Measurements from ENCODE around the gene THAP7. TPM values are rescaled to one million over a fixed set of nuclear protein-coding genes. Genes with fewer than 3 reads are reported as not detected.
A peak's percentile ranks its signal among the peaks of the same experiment; 100 is the strongest.

The THAP7 gene
- total RNA-seq, 1 donor from 2014 or later = 14.7 TPM

DNA sequence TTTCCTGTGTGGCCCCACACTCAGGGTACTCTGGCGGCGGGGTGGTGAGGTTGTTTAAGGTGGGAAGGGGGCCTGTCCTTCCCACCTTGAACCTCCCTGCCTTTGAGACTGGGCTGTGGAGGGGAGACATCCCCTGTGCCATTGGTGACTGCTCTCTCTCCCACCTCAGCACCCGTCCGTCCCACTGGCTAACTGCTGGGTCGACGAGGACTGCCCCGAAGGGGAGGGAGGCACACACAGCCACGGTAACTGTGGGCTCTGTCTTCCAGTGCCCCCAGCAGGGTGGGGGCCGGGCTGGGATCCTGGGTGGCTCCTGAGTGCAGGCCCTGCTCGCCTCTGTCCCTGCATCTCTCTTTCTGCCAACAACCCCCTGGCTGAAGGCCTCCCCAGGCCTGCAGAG lies 20.6 kb upstream of the THAP7 start:
- TF ChIP-seq, protein P1, sequence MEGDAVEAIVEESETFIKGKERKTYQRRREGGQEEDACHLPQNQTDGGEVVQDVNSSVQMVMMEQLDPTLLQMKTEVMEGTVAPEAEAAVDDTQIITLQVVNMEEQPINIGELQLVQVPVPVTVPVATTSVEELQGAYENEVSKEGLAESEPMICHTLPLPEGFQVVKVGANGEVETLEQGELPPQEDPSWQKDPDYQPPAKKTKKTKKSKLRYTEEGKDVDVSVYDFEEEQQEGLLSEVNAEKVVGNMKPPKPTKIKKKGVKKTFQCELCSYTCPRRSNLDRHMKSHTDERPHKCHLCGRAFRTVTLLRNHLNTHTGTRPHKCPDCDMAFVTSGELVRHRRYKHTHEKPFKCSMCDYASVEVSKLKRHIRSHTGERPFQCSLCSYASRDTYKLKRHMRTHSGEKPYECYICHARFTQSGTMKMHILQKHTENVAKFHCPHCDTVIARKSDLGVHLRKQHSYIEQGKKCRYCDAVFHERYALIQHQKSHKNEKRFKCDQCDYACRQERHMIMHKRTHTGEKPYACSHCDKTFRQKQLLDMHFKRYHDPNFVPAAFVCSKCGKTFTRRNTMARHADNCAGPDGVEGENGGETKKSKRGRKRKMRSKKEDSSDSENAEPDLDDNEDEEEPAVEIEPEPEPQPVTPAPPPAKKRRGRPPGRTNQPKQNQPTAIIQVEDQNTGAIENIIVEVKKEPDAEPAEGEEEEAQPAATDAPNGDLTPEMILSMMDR (IDR thresholded peaks at IDR 0.05) = no peak
- no peak for TF ChIP-seq EZH2 (IDR thresholded peaks at IDR 0.05)
- no peak for TF ChIP-seq EZH2phosphoT487 (IDR thresholded peaks at IDR 0.05)
- Mint-ChIP-seq H3K4me1 (peaks cover 22% of the 10 kb centered on the region), H3K4me3 (no peak overlapping the region), H3K27me3 (ENCODE audit: insufficient read depth, low read depth) (no peaks in the 10 kb centered on the region), H3K36me3 (peaks cover 2% of the 10 kb centered on the region), H3K27ac (no peak overlapping the region), H3K9me3 (no peaks in the 10 kb centered on the region)
- Histone ChIP-seq H3K4me1 (no peaks in the 10 kb centered on the region), H3K36me3 (no peaks in the 10 kb centered on the region), H3K9ac (no peak overlapping the region), H4K20me1 (ENCODE audit: low read depth) (no peaks in the 10 kb centered on the region), H3K4me2 (no peak overlapping the region), H3K79me2 (ENCODE audit: low read depth) (no peaks in the 10 kb centered on the region), H3K27me3 (no peaks in the 10 kb centered on the region), H3K9me3 (ENCODE audit: low read depth) (no peaks in the 10 kb centered on the region), H2AFZ (replicated peaks) (no peak overlapping the region), H3K4me3 (no peak overlapping the region), H3K27ac (no peak overlapping the region), H3F3A (ENCODE audit: low read depth) (no peaks in the 10 kb centered on the region)
- DNase-seq (ENCODE audit: low spot score) = no peak

DNA sequence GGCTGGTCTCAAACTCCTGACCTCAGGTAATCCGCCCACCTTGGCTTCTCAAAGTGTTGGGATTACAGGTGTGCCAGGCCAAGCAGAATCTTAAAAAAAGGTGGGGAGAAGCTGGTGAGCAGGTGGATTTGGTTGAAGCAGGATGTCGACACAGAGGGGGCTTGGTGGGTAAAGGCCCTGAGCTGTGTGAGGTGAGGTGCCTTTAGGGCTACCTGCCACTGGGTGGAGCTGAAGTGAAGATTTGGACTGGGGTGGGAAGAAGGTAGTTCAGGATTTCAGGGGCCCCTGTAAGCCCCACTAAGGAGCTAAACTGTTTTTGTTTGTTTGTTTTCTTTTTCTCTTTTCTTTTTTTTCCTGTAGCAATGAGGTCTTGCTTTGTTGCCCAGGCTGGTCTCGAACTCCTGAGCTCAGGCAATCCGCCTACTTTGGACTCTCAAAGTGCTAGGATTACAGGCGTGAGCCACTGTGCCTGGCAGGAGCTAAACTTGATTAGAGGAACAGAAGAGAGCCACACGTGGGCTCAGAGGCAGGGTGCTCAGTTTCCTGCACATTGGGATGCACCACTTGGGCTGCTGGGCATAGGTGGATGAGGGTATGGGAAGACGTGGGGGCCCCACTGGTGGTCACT lies 19.0 kb upstream of the THAP7 start:
- peak; percentile 55 for DNase-seq (ENCODE audit: low spot score)
- Mint-ChIP-seq H3K9me3 (no peaks in the 10 kb centered on the region), H3K36me3 (peaks cover 2% of the 10 kb centered on the region), H3K27ac (peak overlapping the region; percentile 72), H3K4me1 (peaks cover 33% of the 10 kb centered on the region), H3K27me3 (ENCODE audit: insufficient read depth, low read depth) (peaks cover under 1% of the 10 kb centered on the region), H3K4me3 (no peak overlapping the region)
- Histone ChIP-seq H3K9ac (no peak overlapping the region), H3K36me3 (no peaks in the 10 kb centered on the region), H3K4me2 (no peak overlapping the region), H3K4me1 (peaks cover 1% of the 10 kb centered on the region), H3K4me3 (no peak overlapping the region), H3K27ac (no peak overlapping the region), H3K27me3 (no peaks in the 10 kb centered on the region), H2AFZ (replicated peaks) (no peak overlapping the region), H3K79me2 (ENCODE audit: low read depth) (no peaks in the 10 kb centered on the region), H3K9me3 (ENCODE audit: low read depth) (no peaks in the 10 kb centered on the region), H3F3A (ENCODE audit: low read depth) (no peaks in the 10 kb centered on the region), H4K20me1 (ENCODE audit: low read depth) (no peaks in the 10 kb centered on the region)
- no peak for TF ChIP-seq EZH2 (IDR thresholded peaks at IDR 0.05)
- TF ChIP-seq, protein P1 (IDR thresholded peaks at IDR 0.05) = peak; percentile 57

DNA sequence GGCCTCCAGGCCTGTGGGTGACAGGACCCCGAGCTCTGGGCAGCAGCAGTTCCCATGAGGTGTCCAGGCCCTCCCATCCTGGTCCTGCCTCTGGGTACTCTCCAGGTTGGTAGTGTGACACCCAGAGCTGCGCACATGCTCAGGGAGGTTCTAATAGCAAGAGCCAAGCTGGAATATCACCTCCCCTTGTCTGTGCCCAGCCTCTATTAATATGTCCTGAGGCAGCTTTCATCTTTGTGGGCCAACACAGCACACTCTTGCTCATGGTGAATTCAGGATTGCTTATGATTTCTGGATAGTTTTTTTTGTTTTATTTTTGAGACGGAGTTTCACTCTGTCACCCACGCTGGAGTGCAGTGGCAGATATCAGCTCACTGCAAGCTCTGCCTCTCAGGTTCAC lies 16.4 kb upstream of the THAP7 start:
- Histone ChIP-seq H3K9ac (no peak overlapping the region), H3K27me3 (no peaks in the 10 kb centered on the region), H3K9me3 (ENCODE audit: low read depth) (no peaks in the 10 kb centered on the region), H3K4me2 (no peak overlapping the region), H4K20me1 (ENCODE audit: low read depth) (no peaks in the 10 kb centered on the region), H2AFZ (replicated peaks) (no peak overlapping the region), H3F3A (ENCODE audit: low read depth) (peaks cover 20% of the 10 kb centered on the region), H3K4me3 (no peak overlapping the region), H3K27ac (no peak overlapping the region), H3K79me2 (ENCODE audit: low read depth) (no peaks in the 10 kb centered on the region), H3K36me3 (no peaks in the 10 kb centered on the region), H3K4me1 (peaks cover 22% of the 10 kb centered on the region)
- Mint-ChIP-seq H3K4me3 (no peak overlapping the region), H3K27me3 (ENCODE audit: insufficient read depth, low read depth) (peaks cover 4% of the 10 kb centered on the region), H3K9me3 (no peaks in the 10 kb centered on the region), H3K27ac (no peak overlapping the region), H3K36me3 (peaks cover 2% of the 10 kb centered on the region), H3K4me1 (peaks cover 53% of the 10 kb centered on the region)
- no peak for DNase-seq (ENCODE audit: low spot score)
- TF ChIP-seq EZH2 (IDR thresholded peaks at IDR 0.05) (no peak), EZH2phosphoT487 (IDR thresholded peaks at IDR 0.05) (no peak)
- TF ChIP-seq, protein P1 (IDR thresholded peaks at IDR 0.05) = no peak

Measured in neural progenitor cell (in vitro differentiated cells).